ENCODE measurements around the gene EPHB4. TPM values are rescaled to one million over a fixed set of nuclear protein-coding genes. Genes with fewer than 3 reads are reported as not detected.

EPHB4 gene
- polyA plus RNA-seq, 1 experiment, result 30.5 TPM

- H3K27me3 ChIP-seq (ENCODE audit: control insufficient read depth, insufficient read depth, low read length), result no peaks in the 10 kb centered on the region
- ChIA-PET POLR2A (interaction anchor here (0.6 kb wide), 1 partner anchor 342 kb away, joined by 4 read pairs; no protein-coding TSS in a partner anchor), CTCF (interaction anchor here (0.6 to 5.9 kb wide), 9 partner anchors 10 to 136 kb away, joined by 3 to 49 read pairs (median 5); partner anchors contain the start of genes POP7 and SLC12A9)
- H3K36me3 ChIP-seq (ENCODE audit: control insufficient read depth, insufficient read depth, low read length), result peaks cover 19% of the 10 kb centered on the region
- H3K4me3 ChIP-seq (ENCODE audit: low read depth, low read length), result peak overlapping the region; percentile 74
- DNase-seq (ENCODE audit: low read depth), result no peak
- no peak for TF ChIP-seq CTCF (IDR thresholded peaks at IDR 0.05; ENCODE audit: insufficient read depth, low read depth, low read length)
Observed at GRCh38 chr7:100825215-100825671, 2.1 kb downstream of the EPHB4 start.

DNA sequence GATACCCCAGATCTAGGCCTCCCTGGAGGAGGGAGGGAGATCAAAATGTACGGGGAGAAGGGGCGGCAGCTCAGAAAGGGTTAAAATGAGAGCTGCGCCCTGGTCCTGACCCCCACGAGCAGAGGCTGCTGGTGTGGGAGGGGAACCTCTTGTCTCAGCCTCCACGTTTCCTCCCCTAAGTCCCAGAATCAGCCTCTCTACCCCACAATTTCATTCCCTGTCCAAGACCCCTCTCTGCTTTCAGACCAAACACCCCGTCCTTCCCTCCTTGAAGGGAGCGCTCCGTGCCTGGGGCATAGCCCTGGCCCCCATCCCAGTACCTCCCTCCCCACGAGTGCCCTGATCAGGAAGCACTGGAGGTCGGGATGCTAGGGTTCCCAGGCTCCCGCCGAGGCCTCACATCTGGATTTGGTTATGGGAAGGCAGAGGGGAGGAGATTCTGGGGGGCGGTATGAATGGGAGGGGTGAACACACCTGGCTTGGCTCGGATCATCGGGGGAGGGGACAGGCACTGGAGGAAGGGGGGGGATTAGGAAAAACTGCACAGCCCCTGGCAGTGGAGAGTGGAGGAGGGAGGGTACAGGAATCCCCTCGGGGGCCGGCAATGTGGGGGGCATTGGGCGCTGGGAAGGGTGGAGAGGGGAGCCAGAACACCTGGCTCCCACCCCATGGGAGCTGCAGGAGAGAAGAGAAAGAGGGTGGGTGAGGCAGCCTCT lies 2.7 kb downstream of the EPHB4 start:
- ChIA-PET CTCF (interaction anchor here (1.1 to 5.9 kb wide), 6 partner anchors 9 to 135 kb away, joined by 4 to 49 read pairs (median 8); partner anchors contain the start of gene POP7), POLR2A (no interaction called here)
- Histone ChIP-seq H3K36me3 (ENCODE audit: control insufficient read depth, insufficient read depth, low read length) (peaks cover 23% of the 10 kb centered on the region), H3K27me3 (ENCODE audit: control insufficient read depth, insufficient read depth, low read length) (no peaks in the 10 kb centered on the region), H3K4me3 (ENCODE audit: low read depth, low read length) (peak overlapping the region; percentile 74)
- no peak for TF ChIP-seq CTCF (IDR thresholded peaks at IDR 0.05; ENCODE audit: insufficient read depth, low read depth, low read length)
- DNase-seq (ENCODE audit: low read depth), result no peak

DNA sequence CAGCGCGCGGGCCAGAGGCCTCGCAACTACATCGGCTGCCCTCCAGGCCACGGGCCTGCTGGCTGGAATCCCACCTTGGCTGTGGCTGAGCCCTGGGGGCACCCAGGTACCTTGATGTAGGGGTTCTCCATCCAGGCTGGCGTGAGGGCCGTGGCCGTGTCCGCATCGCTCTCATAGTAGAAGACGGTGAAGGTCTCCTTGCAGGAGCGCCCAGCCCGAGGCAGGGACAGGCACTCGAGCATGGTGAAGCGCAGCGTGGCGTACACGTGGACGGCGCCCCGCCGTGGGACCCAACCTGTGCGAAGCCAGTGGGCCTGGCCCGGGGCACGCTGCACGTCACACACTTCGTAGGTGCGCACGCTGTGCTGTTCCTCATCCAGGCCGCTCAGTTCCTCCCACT lies 3.8 kb downstream of the EPHB4 start:
- CTCF ChIA-PET, result interaction anchor here (1.3 to 5.9 kb wide), 3 partner anchors 23 to 28 kb away, joined by 4 to 49 read pairs (median 4); no protein-coding TSS in a partner anchor
- no peak for TF ChIP-seq CTCF (IDR thresholded peaks at IDR 0.05; ENCODE audit: insufficient read depth, low read depth, low read length)

DNA sequence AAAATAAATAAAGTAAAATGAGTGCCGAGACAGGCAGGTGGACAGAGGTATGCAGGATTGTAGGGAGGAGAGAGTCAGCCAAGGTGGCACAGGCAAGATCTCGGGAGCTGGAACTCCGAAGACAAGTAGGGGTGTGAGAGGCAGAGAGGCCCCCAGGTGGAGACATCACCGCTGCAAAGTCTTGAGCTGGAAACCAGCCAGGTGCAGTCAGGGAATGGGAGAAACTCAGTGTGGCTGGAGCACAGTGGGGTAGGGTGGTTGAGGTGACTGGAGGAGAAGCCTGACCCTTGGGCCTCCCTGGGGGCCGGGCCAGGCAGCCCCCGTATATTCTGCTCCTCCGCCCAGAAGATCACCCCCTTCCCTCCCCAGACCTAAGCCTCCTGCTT lies 4.2 kb downstream of the EPHB4 start:
- Histone ChIP-seq H3K27me3 (ENCODE audit: control insufficient read depth, insufficient read depth, low read length) (no peaks in the 10 kb centered on the region), H3K4me3 (ENCODE audit: low read depth, low read length) (no peak overlapping the region), H3K36me3 (ENCODE audit: control insufficient read depth, insufficient read depth, low read length) (peaks cover 24% of the 10 kb centered on the region)
- ChIA-PET CTCF (interaction anchor here (1.7 to 2.0 kb wide), 2 partner anchors 24 to 29 kb away, joined by 4 to 6 read pairs; no protein-coding TSS in a partner anchor), POLR2A (no interaction called here)
- no peak for DNase-seq (ENCODE audit: low read depth)
- TF ChIP-seq CTCF (IDR thresholded peaks at IDR 0.05; ENCODE audit: insufficient read depth, low read depth, low read length), result no peak

More for the DNA sequence above, 3.8 kb downstream of the EPHB4 start:
- Histone ChIP-seq H3K27me3 (ENCODE audit: control insufficient read depth, insufficient read depth, low read length) (no peaks in the 10 kb centered on the region), H3K4me3 (ENCODE audit: low read depth, low read length) (no peak overlapping the region), H3K36me3 (ENCODE audit: control insufficient read depth, insufficient read depth, low read length) (peaks cover 23% of the 10 kb centered on the region)
- POLR2A ChIA-PET, result no interaction called here
- DNase-seq (ENCODE audit: low read depth), result no peak

- Histone ChIP-seq H3K36me3 (ENCODE audit: control insufficient read depth, insufficient read depth, low read length) (peaks cover 26% of the 10 kb centered on the region), H3K4me3 (ENCODE audit: low read depth, low read length) (no peak overlapping the region), H3K27me3 (ENCODE audit: control insufficient read depth, insufficient read depth, low read length) (no peaks in the 10 kb centered on the region)
- no peak for DNase-seq (ENCODE audit: low read depth)
- ChIA-PET POLR2A (no interaction called here), CTCF (interaction anchor here (1.7 to 2.0 kb wide), 2 partner anchors 23 to 29 kb away, joined by 4 to 6 read pairs; no protein-coding TSS in a partner anchor)
- TF ChIP-seq CTCF (IDR thresholded peaks at IDR 0.05; ENCODE audit: insufficient read depth, low read depth, low read length), result no peak
Observed at GRCh38 chr7:100822236-100823139, 4.8 kb downstream of the EPHB4 start.
